SK-N-SH treated with all-trans-retinoic acid at 6 μM for 48 hours (cell line): Measurements from ENCODE around the gene ADCY5.

Experiments used
- ARNTL ChIP-seq: fragments of 450-650 bp; formaldehyde crosslinking; IDR thresholded peaks from 2 replicates; pipeline ENCODE4 v1.5.0; 2020; ENCODE audit warnings: low read depth, mild to moderate bottlenecking, moderate library complexity, borderline replicate concordance
- BACH2 ChIP-seq: fragments of 250-450 bp; sonication (Bioruptor Pico); IDR thresholded peaks from 2 replicates; pipeline ENCODE4 v1.9.0; 2021; ENCODE audit warnings: mild to moderate bottlenecking, borderline replicate concordance
- CREB5 ChIP-seq: fragments of 250-450 bp; sonication (Bioruptor Pico); IDR thresholded peaks from 2 replicates; pipeline ENCODE4 v1.5.1; 2020; ENCODE audit warnings: low read depth, mild to moderate bottlenecking, moderate library complexity
- CSDC2 ChIP-seq: fragments of 250-450 bp; sonication (Bioruptor Pico); IDR thresholded peaks from 2 replicates; pipeline ENCODE4 v1.5.0; 2020; ENCODE audit warnings: mild to moderate bottlenecking, moderate library complexity
- ESRRG ChIP-seq: fragments of 250-450 bp; sonication (Bioruptor Pico); IDR thresholded peaks from 2 replicates; pipeline ENCODE4 v1.6.1; 2021; ENCODE audit warnings: mild to moderate bottlenecking
- GLIS3 ChIP-seq: fragments of 250-450 bp; sonication (Bioruptor Pico); IDR thresholded peaks from 2 replicates; pipeline ENCODE4 v1.5.0; 2020; ENCODE audit warnings: mild to moderate bottlenecking, moderate library complexity
- ISL1 ChIP-seq: fragments of 250-450 bp; sonication (Bioruptor Pico); IDR thresholded peaks from 2 replicates; pipeline ENCODE4 v2.1.2; 2022; ENCODE audit warnings: mild to moderate bottlenecking, moderate library complexity
- OSR1 ChIP-seq: fragments of 250-450 bp; sonication (Bioruptor Pico); IDR thresholded peaks from 2 replicates; pipeline ENCODE4 v1.8.0; 2022; ENCODE audit warnings: moderate library complexity, mild to moderate bottlenecking, inconsistent platforms
- PATZ1 ChIP-seq: fragments of 250-450 bp; sonication (Bioruptor Pico); IDR thresholded peaks from 2 replicates; pipeline ENCODE4 v1.8.0; 2020; ENCODE audit warnings: mild to moderate bottlenecking, moderate library complexity, borderline replicate concordance
- RARB ChIP-seq: fragments of 250-450 bp; sonication (Bioruptor Pico); IDR thresholded peaks from 2 replicates; pipeline ENCODE4 v1.8.0; 2021; ENCODE audit warnings: mild to moderate bottlenecking, moderate library complexity
- ZC3H10 ChIP-seq: fragments of 250-450 bp; sonication (Bioruptor Pico); IDR thresholded peaks from 2 replicates; pipeline ENCODE4 v1.5.1; 2021; ENCODE audit warnings: mild to moderate bottlenecking, moderate library complexity
- ZFP3 ChIP-seq: fragments of 250-450 bp; sonication (Bioruptor Pico); IDR thresholded peaks from 2 replicates; pipeline ENCODE4 v1.5.0; 2020; ENCODE audit warnings: mild to moderate bottlenecking, moderate library complexity
- ZFP30 ChIP-seq: fragments of 450-650 bp; formaldehyde crosslinking; IDR thresholded peaks from 2 replicates; pipeline ENCODE4 v1.5.0; 2022; ENCODE audit warnings: mild to moderate bottlenecking, moderate library complexity
- ZNF565 ChIP-seq: fragments of 450-650 bp; formaldehyde crosslinking; conservative IDR thresholded peaks from 2 replicates; pipeline ENCODE4 v1.5.0; 2020; ENCODE audit warnings: low read depth, mild to moderate bottlenecking, moderate library complexity

- TF ChIP-seq ARNTL: no peak
- no peak for TF ChIP-seq RARB
- TF ChIP-seq ZFP3: no peak
- no peak for TF ChIP-seq ZFP30 (CRISPR knock-in tag)
- no peak for TF ChIP-seq PATZ1 (CRISPR knock-in tag)
- no peak for TF ChIP-seq BACH2 (CRISPR knock-in tag)
- TF ChIP-seq CREB5: no peak
- TF ChIP-seq ISL1: no peak
- no peak for TF ChIP-seq OSR1
- no peak for TF ChIP-seq ESRRG
- no peak for TF ChIP-seq ZNF565 (CRISPR knock-in tag)
- no peak for TF ChIP-seq CSDC2 (CRISPR knock-in tag)
- no peak for TF ChIP-seq ZC3H10
- no peak for TF ChIP-seq GLIS3
These were observed 116.7 kb downstream of the ADCY5 start for GRCh38 chr3:123332124-123332641.
